ENCODE data around the gene AKAP12.

Gene AKAP12

DNA sequence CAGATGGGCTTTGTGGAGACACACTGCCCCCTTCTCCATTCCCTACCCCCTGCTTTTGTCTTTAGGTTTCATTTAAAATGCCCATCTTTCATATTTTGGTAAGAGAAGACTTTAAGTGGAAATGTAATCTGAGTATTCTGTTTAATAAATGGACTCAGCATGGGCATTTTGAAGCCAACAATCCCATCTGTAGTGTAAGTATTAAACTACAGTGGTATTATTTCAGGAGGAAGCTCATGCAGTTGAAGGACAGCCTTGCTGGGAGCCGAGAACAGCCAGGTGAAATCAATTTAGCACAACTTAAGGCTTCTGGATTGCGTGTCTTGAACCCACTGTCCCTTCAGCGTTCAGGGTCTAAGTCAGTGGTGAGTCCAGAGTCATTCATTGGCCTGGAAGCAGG lies 63.5 kb downstream of the AKAP12 start:
- Histone ChIP-seq H2AFZ (ENCODE audit: low read length) (no peak overlapping the region), H3K79me2 (ENCODE audit: insufficient read depth, low read length) (no peaks in the 10 kb centered on the region), H4K20me1 (ENCODE audit: insufficient read depth, low read length, poor library complexity, severe bottlenecking) (no peaks in the 10 kb centered on the region), H3K36me3 (ENCODE audit: insufficient read depth, low read length) (no peaks in the 10 kb centered on the region), H3K4me3 (ENCODE audit: low read length, poor library complexity, severe bottlenecking) (no peak overlapping the region), H3K27me3 (ENCODE audit: insufficient read depth, low read length, poor library complexity, severe bottlenecking) (no peaks in the 10 kb centered on the region), H3K4me2 (ENCODE audit: low read depth, low read length, poor library complexity, severe bottlenecking) (no peak overlapping the region), H3K9me3 (ENCODE audit: insufficient read depth, low read depth, low read length) (no peaks in the 10 kb centered on the region), H3K9ac (ENCODE audit: low read depth, low read length, poor library complexity, severe bottlenecking) (no peak overlapping the region), H3F3A (ENCODE audit: low read depth) (no peaks in the 10 kb centered on the region), H3K4me1 (ENCODE audit: insufficient read depth, low read length, poor library complexity, severe bottlenecking) (no peaks in the 10 kb centered on the region), H3K9me2 (replicated peaks; ENCODE audit: low read depth, low read length) (no peaks in the 10 kb centered on the region)
- no peak for TF ChIP-seq EZH2phosphoT487 (IDR thresholded peaks at IDR 0.05; ENCODE audit: borderline replicate concordance)
- TF ChIP-seq, protein P1, sequence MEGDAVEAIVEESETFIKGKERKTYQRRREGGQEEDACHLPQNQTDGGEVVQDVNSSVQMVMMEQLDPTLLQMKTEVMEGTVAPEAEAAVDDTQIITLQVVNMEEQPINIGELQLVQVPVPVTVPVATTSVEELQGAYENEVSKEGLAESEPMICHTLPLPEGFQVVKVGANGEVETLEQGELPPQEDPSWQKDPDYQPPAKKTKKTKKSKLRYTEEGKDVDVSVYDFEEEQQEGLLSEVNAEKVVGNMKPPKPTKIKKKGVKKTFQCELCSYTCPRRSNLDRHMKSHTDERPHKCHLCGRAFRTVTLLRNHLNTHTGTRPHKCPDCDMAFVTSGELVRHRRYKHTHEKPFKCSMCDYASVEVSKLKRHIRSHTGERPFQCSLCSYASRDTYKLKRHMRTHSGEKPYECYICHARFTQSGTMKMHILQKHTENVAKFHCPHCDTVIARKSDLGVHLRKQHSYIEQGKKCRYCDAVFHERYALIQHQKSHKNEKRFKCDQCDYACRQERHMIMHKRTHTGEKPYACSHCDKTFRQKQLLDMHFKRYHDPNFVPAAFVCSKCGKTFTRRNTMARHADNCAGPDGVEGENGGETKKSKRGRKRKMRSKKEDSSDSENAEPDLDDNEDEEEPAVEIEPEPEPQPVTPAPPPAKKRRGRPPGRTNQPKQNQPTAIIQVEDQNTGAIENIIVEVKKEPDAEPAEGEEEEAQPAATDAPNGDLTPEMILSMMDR (conservative IDR thresholded peaks at IDR 0.05; ENCODE audit: low read length) = no peak

DNA sequence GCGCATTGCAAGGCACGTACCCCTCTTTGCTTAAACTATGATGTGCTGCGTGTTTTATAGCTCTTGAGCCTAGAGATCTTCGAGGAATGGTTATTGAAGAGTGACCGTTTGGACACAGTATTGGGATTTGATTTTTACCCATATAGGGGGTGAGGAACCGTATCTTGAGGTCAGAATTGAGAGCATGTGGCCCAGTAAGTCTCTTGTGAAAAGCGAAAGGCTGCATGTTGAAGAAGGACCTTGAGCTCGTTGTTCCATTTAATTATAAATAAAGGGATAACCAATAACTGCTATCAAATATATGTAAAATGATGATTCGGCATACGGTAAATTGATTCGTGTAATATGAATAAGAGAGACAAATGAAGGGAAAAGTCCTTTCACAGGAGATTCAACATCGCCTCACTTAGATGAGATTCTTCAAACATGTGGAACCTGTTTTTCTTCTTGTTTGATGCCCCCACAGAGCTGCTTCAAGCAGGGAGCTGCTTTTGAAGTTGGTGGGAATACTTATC lies 66.6 kb downstream of the AKAP12 start:
- Histone ChIP-seq H3K9me2 (replicated peaks; ENCODE audit: low read depth, low read length) (no peaks in the 10 kb centered on the region), H3F3A (ENCODE audit: low read depth) (no peaks in the 10 kb centered on the region), H3K36me3 (ENCODE audit: insufficient read depth, low read length) (0 out of 2 replicates have a peak, but pooled peaks cover 4% of the 10 kb centered on the region), H3K9me3 (ENCODE audit: insufficient read depth, low read depth, low read length) (no peaks in the 10 kb centered on the region), H3K4me3 (ENCODE audit: low read length, poor library complexity, severe bottlenecking) (no peak overlapping the region), H3K4me2 (ENCODE audit: low read depth, low read length, poor library complexity, severe bottlenecking) (no peak overlapping the region), H3K27me3 (ENCODE audit: insufficient read depth, low read length, poor library complexity, severe bottlenecking) (no peaks in the 10 kb centered on the region), H3K4me1 (ENCODE audit: insufficient read depth, low read length, poor library complexity, severe bottlenecking) (no peaks in the 10 kb centered on the region), H3K9ac (ENCODE audit: low read depth, low read length, poor library complexity, severe bottlenecking) (no peak overlapping the region), H2AFZ (ENCODE audit: low read length) (no peak overlapping the region), H4K20me1 (ENCODE audit: insufficient read depth, low read length, poor library complexity, severe bottlenecking) (no peaks in the 10 kb centered on the region), H3K79me2 (ENCODE audit: insufficient read depth, low read length) (no peaks in the 10 kb centered on the region)
- no peak for TF ChIP-seq EZH2phosphoT487 (IDR thresholded peaks at IDR 0.05; ENCODE audit: borderline replicate concordance)
- TF ChIP-seq, protein P1 (conservative IDR thresholded peaks at IDR 0.05; ENCODE audit: low read length) = no peak

DNA sequence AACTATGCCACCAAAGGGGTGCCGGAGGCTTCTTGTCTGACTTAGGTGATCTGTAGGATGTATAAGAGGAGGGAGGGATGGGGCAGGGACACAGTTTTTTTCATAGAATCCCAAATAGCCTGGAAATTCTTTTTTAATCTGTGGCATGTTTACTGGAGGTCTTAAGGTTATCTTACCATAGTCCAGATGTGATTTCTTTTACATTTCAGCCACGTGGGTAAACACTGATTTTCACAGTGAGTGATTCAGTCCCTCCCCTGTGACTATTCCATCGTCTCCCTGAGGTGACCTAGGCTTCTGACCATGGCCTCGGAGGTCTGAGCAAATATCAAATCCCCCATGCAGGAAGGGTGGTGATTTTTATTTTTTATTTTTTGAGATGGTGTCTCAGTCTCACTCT lies 67.7 kb downstream of the AKAP12 start:
- H3K4me1 ChIP-seq (ENCODE audit: insufficient read depth, low read length, poor library complexity, severe bottlenecking) = no peaks in the 10 kb centered on the region
- TF ChIP-seq EZH2phosphoT487 (IDR thresholded peaks at IDR 0.05; ENCODE audit: borderline replicate concordance) = no peak
- TF ChIP-seq, protein P1 (conservative IDR thresholded peaks at IDR 0.05; ENCODE audit: low read length) = no peak
- 0 out of 2 replicates have a peak, but pooled peaks cover 4% of the 10 kb centered on the region for H3K36me3 ChIP-seq (ENCODE audit: insufficient read depth, low read length)
- no peak overlapping the region for H3K9ac ChIP-seq (ENCODE audit: low read depth, low read length, poor library complexity, severe bottlenecking)
- no peaks in the 10 kb centered on the region for H3K9me3 ChIP-seq (ENCODE audit: insufficient read depth, low read depth, low read length)
- no peak overlapping the region for H2AFZ ChIP-seq (ENCODE audit: low read length)
- no peak overlapping the region for H3K4me3 ChIP-seq (ENCODE audit: low read length, poor library complexity, severe bottlenecking)
- H3K9me2 ChIP-seq (replicated peaks; ENCODE audit: low read depth, low read length) = no peaks in the 10 kb centered on the region
- H3K79me2 ChIP-seq (ENCODE audit: insufficient read depth, low read length) = no peaks in the 10 kb centered on the region
- H3F3A ChIP-seq (ENCODE audit: low read depth) = no peaks in the 10 kb centered on the region
- H4K20me1 ChIP-seq (ENCODE audit: insufficient read depth, low read length, poor library complexity, severe bottlenecking) = no peaks in the 10 kb centered on the region
- no peak overlapping the region for H3K4me2 ChIP-seq (ENCODE audit: low read depth, low read length, poor library complexity, severe bottlenecking)
- no peaks in the 10 kb centered on the region for H3K27me3 ChIP-seq (ENCODE audit: insufficient read depth, low read length, poor library complexity, severe bottlenecking)

Data from Loucy (cell line).